Prostate gland (tissue), 2 donors: ENCODE measurements around the gene RNF144B. TPM values are rescaled to one million over a fixed set of nuclear protein-coding genes. Genes with fewer than 3 reads are reported as not detected.

Experiments
- DNase-seq: peaks from one replicate; pipeline ENCODE4 v3.0.0-alpha.2; 2019; ENCODE audit warnings: low spot score
- H3K27ac ChIP-seq, 2 donors: fragments of 200-600 bp; sonication (generic); 2 replicates each; pipeline ENCODE4 v1.5.1; 2017 to 2019
- H3K27me3 ChIP-seq: fragments of 200-600 bp; sonication (generic); replicated peaks from 2 replicates; pipeline ENCODE4 v1.5.1; 2019; ENCODE audit not compliant: insufficient read depth
- H3K36me3 ChIP-seq, 2 donors: fragments of 200-600 bp; sonication (generic); 1 replicate in 1 of 2; 2 replicates in 1 of 2; pipeline versions ENCODE4 v1.5.1 to v1.8.1; 2017 to 2019
- H3K4me1 ChIP-seq: fragments of 200-600 bp; sonication (generic); replicated peaks from 2 replicates; pipeline ENCODE4 v1.5.1; 2019
- H3K4me3 ChIP-seq, 2 donors: fragments of 200-600 bp; sonication (generic); 2 replicates each; pipeline ENCODE4 v1.5.1; 2017 to 2019
- H3K9me3 ChIP-seq: fragments of 200-600 bp; sonication (generic); 2 replicates; pipeline ENCODE4 v1.5.1; 2017
- CTCF ChIP-seq, 4 experiments: fragments of 200-600 bp in 2 of 4; fragments of 450-650 bp in 2 of 4; sonication (generic) in 2 of 4; IDR thresholded peaks; 1 replicate in 3 of 4; 2 replicates in 1 of 4; pipeline ENCODE4 v1.5.1; 2016 to 2019; ENCODE audit warnings: antibody characterized with exemption in 4 of 4, mild to moderate bottlenecking in 2 of 4, moderate library complexity in 2 of 4
- POLR2A ChIP-seq: fragments of 450-650 bp; IDR thresholded peaks from one replicate; pipeline ENCODE4 v1.6.1; 2016; ENCODE audit warnings: antibody characterized with exemption, mild to moderate bottlenecking
- POLR2AphosphoS5 ChIP-seq: sonication (generic); formaldehyde crosslinking; IDR thresholded peaks from one replicate; pipeline ENCODE4 v1.6.1; 2017; ENCODE audit warnings: antibody characterized with exemption
- WGBS: methylation state at CpG from one replicate; pipeline ENCODE4 v1.1.5; 2018; 5-methylcytosine and 5-hydroxymethylcytosine counted together
- intact Hi-C: fragments of 100-400 bp; cut with DNase I; formaldehyde crosslinking; loops from one replicate; pipeline ENCODE4 v1.14.2; 2022
- total RNA-seq, 2 donors: library from RNA; depleted of rRNA; stranded (reverse); fragments of >200 nt; gene quantifications; one replicate each; pipeline ENCODE4 v1.1.0, GENCODE V29; 2016

Gene RNF144B
- total RNA-seq, 2 donors from 2014 or later: 25.3 to 50.8 TPM

GRCh38 chr6:18429655-18430297 lies 42.6 kb downstream of the RNF144B start:
- no peaks in the 10 kb centered on the region for H3K9me3 ChIP-seq
- peaks cover 3% of the 10 kb centered on the region for H3K4me1 ChIP-seq
- H3K36me3 ChIP-seq: no peaks in the 10 kb centered on the region
- intact Hi-C loops: no loop called here
- H3K4me3 ChIP-seq: no peak overlapping the region
- no peak for DNase-seq
- H3K27me3 ChIP-seq: no peaks in the 10 kb centered on the region
- H3K27ac ChIP-seq: no peak overlapping the region
- no peak for TF ChIP-seq POLR2AphosphoS5
- no peak for TF ChIP-seq CTCF (IDR thresholded peaks at IDR 0.05)
- no peak for TF ChIP-seq POLR2A
- WGBS: 89% methylated on average over 4 of the region's 4 CpGs

GRCh38 chr6:18431581-18431980 lies 44.4 kb downstream of the RNF144B start:
- TF ChIP-seq POLR2A: no peak
- no peak for TF ChIP-seq CTCF (IDR thresholded peaks at IDR 0.05)
- no peak for TF ChIP-seq POLR2AphosphoS5
- Histone ChIP-seq H3K9me3 (no peaks in the 10 kb centered on the region), H3K36me3 (no peaks in the 10 kb centered on the region), H3K4me3 (no peak overlapping the region), H3K27me3 (no peaks in the 10 kb centered on the region), H3K4me1 (no peaks in the 10 kb centered on the region), H3K27ac (no peak overlapping the region)
- intact Hi-C loops: no loop called here
- WGBS: 49% methylated on average over 2 of the region's 2 CpGs
- peak; percentile 29 for DNase-seq

- WGBS: 83% methylated on average over 3 of the region's 3 CpGs
- intact Hi-C loops: no loop called here
- no peak for TF ChIP-seq POLR2AphosphoS5
- TF ChIP-seq CTCF (IDR thresholded peaks at IDR 0.05): no peak
- TF ChIP-seq POLR2A: no peak
- Histone ChIP-seq H3K9me3 (no peaks in the 10 kb centered on the region), H3K27ac (no peak overlapping the region), H3K27me3 (no peaks in the 10 kb centered on the region), H3K36me3 (no peaks in the 10 kb centered on the region), H3K4me3 (no peak overlapping the region), H3K4me1 (no peaks in the 10 kb centered on the region)
- no peak for DNase-seq
Measured at GRCh38 chr6:18432180-18432579, 45.0 kb downstream of the RNF144B start.

GRCh38 chr6:18432619-18433018 lies 45.5 kb downstream of the RNF144B start:
- no peak for TF ChIP-seq POLR2AphosphoS5
- TF ChIP-seq CTCF (IDR thresholded peaks at IDR 0.05): no peak
- TF ChIP-seq POLR2A: no peak
- Histone ChIP-seq H3K4me1 (no peaks in the 10 kb centered on the region), H3K27ac (no peak overlapping the region), H3K27me3 (no peaks in the 10 kb centered on the region), H3K36me3 (no peaks in the 10 kb centered on the region), H3K4me3 (no peak overlapping the region), H3K9me3 (no peaks in the 10 kb centered on the region)
- no peak for DNase-seq
- WGBS: 89% methylated on average over 3 of the region's 3 CpGs
- intact Hi-C loops: no loop called here

GRCh38 chr6:18433059-18433458 lies 45.9 kb downstream of the RNF144B start:
- no peaks in the 10 kb centered on the region for H3K4me1 ChIP-seq
- WGBS: 84% methylated on average over 2 of the region's 2 CpGs
- no peak overlapping the region for H3K4me3 ChIP-seq
- H3K9me3 ChIP-seq: no peaks in the 10 kb centered on the region
- H3K27ac ChIP-seq: no peak overlapping the region
- no peaks in the 10 kb centered on the region for H3K27me3 ChIP-seq
- intact Hi-C loops: no loop called here
- TF ChIP-seq CTCF (IDR thresholded peaks at IDR 0.05) (no peak), POLR2AphosphoS5 (no peak), POLR2A (no peak)
- no peaks in the 10 kb centered on the region for H3K36me3 ChIP-seq
- DNase-seq: no peak
